ENCODE results near the gene SLF2. TPM values are rescaled to one million over a fixed set of nuclear protein-coding genes. Genes with fewer than 3 reads are reported as not detected.

The SLF2 gene
- total RNA-seq, 1 experiment from 2014 or later: 14.3 TPM

GRCh38 chr10:100986952-100987684 lies 74.4 kb downstream of the SLF2 start, which contains the start of the genes MRPL43 and TWNK (continued):
- TF ChIP-seq, protein P1, sequence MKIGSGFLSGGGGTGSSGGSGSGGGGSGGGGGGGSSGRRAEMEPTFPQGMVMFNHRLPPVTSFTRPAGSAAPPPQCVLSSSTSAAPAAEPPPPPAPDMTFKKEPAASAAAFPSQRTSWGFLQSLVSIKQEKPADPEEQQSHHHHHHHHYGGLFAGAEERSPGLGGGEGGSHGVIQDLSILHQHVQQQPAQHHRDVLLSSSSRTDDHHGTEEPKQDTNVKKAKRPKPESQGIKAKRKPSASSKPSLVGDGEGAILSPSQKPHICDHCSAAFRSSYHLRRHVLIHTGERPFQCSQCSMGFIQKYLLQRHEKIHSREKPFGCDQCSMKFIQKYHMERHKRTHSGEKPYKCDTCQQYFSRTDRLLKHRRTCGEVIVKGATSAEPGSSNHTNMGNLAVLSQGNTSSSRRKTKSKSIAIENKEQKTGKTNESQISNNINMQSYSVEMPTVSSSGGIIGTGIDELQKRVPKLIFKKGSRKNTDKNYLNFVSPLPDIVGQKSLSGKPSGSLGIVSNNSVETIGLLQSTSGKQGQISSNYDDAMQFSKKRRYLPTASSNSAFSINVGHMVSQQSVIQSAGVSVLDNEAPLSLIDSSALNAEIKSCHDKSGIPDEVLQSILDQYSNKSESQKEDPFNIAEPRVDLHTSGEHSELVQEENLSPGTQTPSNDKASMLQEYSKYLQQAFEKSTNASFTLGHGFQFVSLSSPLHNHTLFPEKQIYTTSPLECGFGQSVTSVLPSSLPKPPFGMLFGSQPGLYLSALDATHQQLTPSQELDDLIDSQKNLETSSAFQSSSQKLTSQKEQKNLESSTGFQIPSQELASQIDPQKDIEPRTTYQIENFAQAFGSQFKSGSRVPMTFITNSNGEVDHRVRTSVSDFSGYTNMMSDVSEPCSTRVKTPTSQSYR (CRISPR knock-in tag; IDR thresholded peaks at IDR 0.05): peak; percentile 66; the same call in 1 of the 2 replicates
- TF ChIP-seq RELA (CRISPR knock-in tag; IDR thresholded peaks at IDR 0.05; ENCODE audit: borderline replicate concordance) (no peak), JUN (CRISPR knock-in tag; IDR thresholded peaks at IDR 0.05) (peak; percentile 38; the same call in 1 of the 2 replicates), ZNF232 (CRISPR knock-in tag; IDR thresholded peaks at IDR 0.05) (peak; percentile 91), USF2 (CRISPR knock-in tag; IDR thresholded peaks at IDR 0.05) (0 out of 2 replicates have a peak, but pooled peaks have one; percentile 30), NR3C1 (CRISPR knock-in tag; conservative IDR thresholded peaks at IDR 0.05; ENCODE audit: low read depth) (0 out of 2 replicates have a peak, but pooled peaks have one; percentile 70), FOXP1 (CRISPR knock-in tag; IDR thresholded peaks at IDR 0.05; ENCODE audit: borderline replicate concordance) (peak; percentile 92), NFYB (CRISPR knock-in tag; conservative IDR thresholded peaks at IDR 0.05; ENCODE audit: low read depth) (peak; percentile 26; the same call in 1 of the 2 replicates), MXD4 (CRISPR knock-in tag; IDR thresholded peaks at IDR 0.05; ENCODE audit: borderline replicate concordance) (no peak), ZNF138 (CRISPR knock-in tag; conservative IDR thresholded peaks at IDR 0.05) (peak; percentile 58; the same call in 1 of the 2 replicates), FOXK1 (CRISPR knock-in tag; IDR thresholded peaks at IDR 0.05) (peak; percentile 100), NR1H2 (CRISPR knock-in tag; IDR thresholded peaks at IDR 0.05) (no peak), ATF3 (CRISPR knock-in tag; conservative IDR thresholded peaks at IDR 0.05) (peak; percentile 62; the same call in 1 of the 2 replicates), JAZF1 (CRISPR knock-in tag; IDR thresholded peaks at IDR 0.05) (no peak), ZNF425 (CRISPR knock-in tag; conservative IDR thresholded peaks at IDR 0.05) (no peak), ZNF121 (CRISPR knock-in tag; IDR thresholded peaks at IDR 0.05) (no peak), SP1 (CRISPR knock-in tag; conservative IDR thresholded peaks at IDR 0.05) (peak; percentile 87), ZBTB21 (CRISPR knock-in tag; IDR thresholded peaks at IDR 0.05; ENCODE audit: borderline replicate concordance) (0 out of 2 replicates have a peak, but pooled peaks have one; percentile 51)
- TF ChIP-seq, protein P2, sequence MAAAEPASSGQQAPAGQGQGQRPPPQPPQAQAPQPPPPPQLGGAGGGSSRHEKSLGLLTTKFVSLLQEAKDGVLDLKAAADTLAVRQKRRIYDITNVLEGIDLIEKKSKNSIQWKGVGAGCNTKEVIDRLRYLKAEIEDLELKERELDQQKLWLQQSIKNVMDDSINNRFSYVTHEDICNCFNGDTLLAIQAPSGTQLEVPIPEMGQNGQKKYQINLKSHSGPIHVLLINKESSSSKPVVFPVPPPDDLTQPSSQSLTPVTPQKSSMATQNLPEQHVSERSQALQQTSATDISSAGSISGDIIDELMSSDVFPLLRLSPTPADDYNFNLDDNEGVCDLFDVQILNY (CRISPR knock-in tag; IDR thresholded peaks at IDR 0.05): peak; percentile 83

GRCh38 chr10:100987685-100988049 lies 74.9 kb downstream of the SLF2 start:
- peaks cover 13% of the 10 kb centered on the region for H3K4me1 Mint-ChIP-seq
- ATAC-seq: no peak
- ChIA-PET POLR2A (interaction anchor here (1.3 kb wide), 1 partner anchor 9 kb away, joined by 5 read pairs; no protein-coding TSS in a partner anchor), CTCF (interaction anchor here (1.0 to 4.5 kb wide), 8 partner anchors 10 to 418 kb away, joined by 3 to 28 read pairs (median 5); partner anchors contain the start of genes PDZD7 and SFXN3)
- no peak for DNase-seq (ENCODE audit: low spot score)
- no peaks in the 10 kb centered on the region for H3K27me3 Mint-ChIP-seq (ENCODE audit: low read depth)
- H3K36me3 Mint-ChIP-seq: peaks cover 26% of the 10 kb centered on the region
- peak overlapping the region; percentile 93 for H3K27ac Mint-ChIP-seq
- TF ChIP-seq OVOL2 (CRISPR knock-in tag; IDR thresholded peaks at IDR 0.05; ENCODE audit: borderline replicate concordance): no peak
- no peak for TF ChIP-seq NR3C1 (CRISPR knock-in tag; conservative IDR thresholded peaks at IDR 0.05; ENCODE audit: low read depth)
- TF ChIP-seq MYBL2 (CRISPR knock-in tag; IDR thresholded peaks at IDR 0.05): peak; percentile 21; the same call in 1 of the 2 replicates
- no peak for TF ChIP-seq ZNF512 (CRISPR knock-in tag; IDR thresholded peaks at IDR 0.05; ENCODE audit: borderline replicate concordance)
- no peak for TF ChIP-seq IRF2 (CRISPR knock-in tag; IDR thresholded peaks at IDR 0.05; ENCODE audit: borderline replicate concordance, low read depth)
- 0 out of 2 replicates have a peak, but pooled peaks have one; percentile 17 for TF ChIP-seq ZBTB43 (CRISPR knock-in tag; IDR thresholded peaks at IDR 0.05)
- TF ChIP-seq GABPB1 (CRISPR knock-in tag; IDR thresholded peaks at IDR 0.05): peak; percentile 5; the same call in 1 of the 2 replicates
- H3K9me3 Mint-ChIP-seq: no peaks in the 10 kb centered on the region
- peak overlapping the region; percentile 93 for H3K4me3 Mint-ChIP-seq

Data from WTC11 (cell line).